GM19238 (cell line): Measurements from ENCODE around the gene INO80C.
"Not testable (repeated sequence)": the region's sequence is repeated elsewhere in the genome, so short reads cannot be mapped to it uniquely, and the experiment has no call there.

Experiments
- DNase-seq: peaks from one replicate; pipeline ENCODE4 v3.0.0; 2011; ENCODE audit warnings: low spot score; ENCODE audit not compliant: insufficient read length

The INO80C gene

GRCh38 chr18:35489281-35489680 lies 8.5 kb downstream of the INO80C start:
- DNase-seq: not testable (repeated sequence)

- DNase-seq: not testable (repeated sequence)
Observed at GRCh38 chr18:35488396-35488795, 9.4 kb downstream of the INO80C start.

GRCh38 chr18:35487525-35487924 lies 10.2 kb downstream of the INO80C start:
- not testable (repeated sequence) for DNase-seq

- no peak for DNase-seq
Observed at GRCh38 chr18:35485852-35486251, 11.9 kb downstream of the INO80C start.

GRCh38 chr18:35484034-35484433 lies 13.7 kb downstream of the INO80C start:
- no peak for DNase-seq

GRCh38 chr18:35481960-35482366 lies 15.8 kb downstream of the INO80C start:
- DNase-seq: no peak

- DNase-seq: no peak
Observed at GRCh38 chr18:35479911-35480586, 17.7 kb downstream of the INO80C start.

GRCh38 chr18:35478520-35479435 lies 19.0 kb downstream of the INO80C start:
- no peak for DNase-seq

GRCh38 chr18:35477974-35478373 lies 19.8 kb downstream of the INO80C start:
- no peak for DNase-seq

GRCh38 chr18:35477497-35477896 lies 20.3 kb downstream of the INO80C start:
- no peak for DNase-seq

GRCh38 chr18:35474884-35475283 lies 22.9 kb downstream of the INO80C start:
- DNase-seq: no peak

- no peak for DNase-seq
Observed at GRCh38 chr18:35473562-35473961, 24.2 kb downstream of the INO80C start.

- no peak for DNase-seq
Observed at GRCh38 chr18:35470435-35470834, 27.3 kb downstream of the INO80C start.

- DNase-seq: no peak
Observed at GRCh38 chr18:35469725-35470124, 28.0 kb downstream of the INO80C start.

- no peak for DNase-seq
Observed at GRCh38 chr18:35468711-35469110, 29.0 kb downstream of the INO80C start.

GRCh38 chr18:35467624-35468016 lies 30.1 kb downstream of the INO80C start:
- DNase-seq: peak; percentile 23

GRCh38 chr18:35466815-35467623 lies 30.7 kb downstream of the INO80C start:
- no peak for DNase-seq

GRCh38 chr18:35466334-35466733 lies 31.4 kb downstream of the INO80C start:
- no peak for DNase-seq

- DNase-seq: no peak
Observed at GRCh38 chr18:35465329-35465728, 32.4 kb downstream of the INO80C start.

GRCh38 chr18:35464831-35465279 lies 32.9 kb downstream of the INO80C start:
- DNase-seq: no peak

GRCh38 chr18:35463827-35464226 lies 33.9 kb downstream of the INO80C start:
- DNase-seq: no peak

GRCh38 chr18:35463050-35463449 lies 34.7 kb downstream of the INO80C start:
- no peak for DNase-seq
